ENCODE measurements around the gene PIK3CD.

GRCh38 chr1:9776685-9777084 lies 125.2 kb downstream of the PIK3CD start:
- TF ChIP-seq CTCF (conservative IDR thresholded peaks at IDR 0.05; ENCODE audit: low read depth in 2 of 2): no peak
- TF ChIP-seq ETS1 (IDR thresholded peaks at IDR 0.05): no peak
